ENCODE results near the gene ULBP2. TPM values are rescaled to one million over a fixed set of nuclear protein-coding genes. Genes with fewer than 3 reads are reported as not detected.

Gene ULBP2
- total and polyA plus RNA-seq, 2 of the 8 experiments (the other 6 are each of a cell fraction or from before 2014, with no cell fraction given): 0.05 TPM; not detected in 1

- no peak for TF ChIP-seq CBX5 (IDR thresholded peaks at IDR 0.05; ENCODE audit: low read depth, low read length)
- no peak for TF ChIP-seq FOSL1 (IDR thresholded peaks at IDR 0.05; ENCODE audit: insufficient read depth, low read depth, low read length)
- TF ChIP-seq ASH2L (IDR thresholded peaks at IDR 0.05; ENCODE audit: low read length): no peak
- no peak for TF ChIP-seq TCF12 (IDR thresholded peaks at IDR 0.05; ENCODE audit: low read depth, low read length)
Observed at GRCh38 chr6:149948011-149948410, 6.2 kb downstream of the ULBP2 start (continued).

Measured in H1 (cell line).